GM21619 (cell line): Measurements from ENCODE around the gene ZCCHC3.

ENCODE experiments used
- ATAC-seq: cut with Tn5 transposase; IDR thresholded peaks from one replicate; pipeline ENCODE4 v1.9.1; 2021; ENCODE audit not compliant: unreplicated experiment

ZCCHC3 gene

GRCh38 chr20:341682-342081 is 44.3 kb downstream of the ZCCHC3 start:
- ATAC-seq, result no peak

GRCh38 chr20:343107-343506 is 45.7 kb downstream of the ZCCHC3 start:
- ATAC-seq, result no peak

GRCh38 chr20:346033-346639 is 48.8 kb downstream of the ZCCHC3 start:
- no peak for ATAC-seq

- peak; percentile 40 for ATAC-seq
Measured at GRCh38 chr20:346640-347316, 49.4 kb downstream of the ZCCHC3 start, which contains the start of gene NRSN2. NRSN2 (plus strand) TSS chr20:347111; CDS start chr20:349644, 2,533 bp downstream.

- peak; percentile 1 for ATAC-seq
Measured at GRCh38 chr20:347317-347639, 49.9 kb downstream of the ZCCHC3 start.

GRCh38 chr20:347640-348484 is 50.5 kb downstream of the ZCCHC3 start:
- peak; percentile 67 for ATAC-seq

GRCh38 chr20:348972-349841 is 51.8 kb downstream of the ZCCHC3 start:
- no peak for ATAC-seq
